GM10847 (cell line): ENCODE measurements around the gene SENP8.

ENCODE experiments used
- POLR2A ChIP-seq: IDR thresholded peaks from 2 replicates; pipeline ENCODE4 v1.6.1; 2011; ENCODE audit not compliant: insufficient read length; ENCODE audit errors: extremely low read depth

Gene SENP8

DNA sequence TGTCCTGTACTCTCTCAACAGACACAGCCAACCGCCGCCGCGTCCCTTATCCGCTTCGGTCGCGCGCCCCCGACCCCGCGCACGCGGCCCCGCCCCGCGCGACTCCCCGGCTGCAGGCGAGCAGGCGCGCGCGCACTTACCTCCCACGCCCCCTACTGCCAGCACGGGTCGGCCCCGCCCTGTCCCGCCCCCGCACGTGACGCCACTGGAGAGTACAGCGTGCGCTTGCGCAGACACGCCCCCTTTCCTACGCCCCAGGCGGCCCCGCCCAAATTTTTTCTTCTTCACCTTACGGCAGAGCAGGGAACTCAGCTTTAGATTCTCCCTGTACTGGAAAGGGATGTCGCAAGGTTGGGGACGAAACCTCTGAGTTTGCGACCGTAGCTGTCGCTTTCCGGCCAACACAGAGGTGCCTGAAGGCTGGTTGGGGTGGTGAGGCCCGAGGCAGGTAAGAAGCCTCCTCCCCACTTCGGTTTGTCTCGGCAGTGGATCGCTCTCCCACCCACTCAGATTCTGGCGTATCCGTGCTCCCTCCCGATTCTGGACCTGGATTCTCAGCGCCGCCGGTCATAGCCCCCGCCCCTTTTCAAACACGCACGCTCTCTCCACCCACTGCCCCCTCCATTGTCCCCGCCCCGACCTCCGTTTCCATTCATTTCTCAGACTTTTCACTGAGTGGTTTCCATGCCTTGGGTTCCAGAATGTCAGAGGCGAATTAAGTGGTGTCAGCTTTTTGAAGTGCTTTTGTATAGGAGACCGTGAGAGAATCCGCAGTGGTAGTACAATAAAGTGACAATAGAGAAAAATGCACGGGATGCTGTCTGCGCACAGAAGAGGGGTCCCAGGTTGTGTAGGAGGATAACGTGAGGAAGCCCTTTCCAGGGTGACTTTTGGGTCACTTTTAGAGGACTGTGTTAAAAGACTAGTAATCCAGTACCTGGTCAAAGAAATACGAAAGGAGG, at the start of gene SENP8, which contains the start of gene MYO9A:
Gene SENP8, plus strand, starts transcription at position 387 of the 962 bp plus-strand sequence. CDS start 21,221 bp downstream, outside the sequence.
Gene MYO9A, minus strand, starts transcription at position 134 of the 962 bp plus-strand sequence. CDS start 71,587 bp downstream, outside the sequence.
- TF ChIP-seq POLR2A, result peak; percentile 78

DNA sequence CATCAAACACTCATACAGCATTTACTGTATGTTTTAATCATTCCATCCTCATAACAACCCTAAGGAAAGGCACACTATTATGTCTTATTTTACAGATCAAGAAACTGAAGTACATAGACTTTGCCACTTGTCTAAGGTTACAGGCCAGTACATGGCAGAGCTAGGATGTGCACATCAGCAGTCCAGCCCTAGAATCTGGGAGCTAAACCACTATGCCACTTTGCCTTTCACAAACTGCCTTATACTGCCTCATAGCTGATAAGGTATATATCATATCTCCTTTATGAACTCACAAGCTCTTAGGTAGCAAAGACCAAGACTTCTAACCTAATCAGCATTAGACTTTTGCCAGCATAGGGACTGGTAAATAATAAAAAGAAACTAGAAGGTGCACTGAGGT, 49.3 kb upstream of the SENP8 start:
- no peak for TF ChIP-seq POLR2A

DNA sequence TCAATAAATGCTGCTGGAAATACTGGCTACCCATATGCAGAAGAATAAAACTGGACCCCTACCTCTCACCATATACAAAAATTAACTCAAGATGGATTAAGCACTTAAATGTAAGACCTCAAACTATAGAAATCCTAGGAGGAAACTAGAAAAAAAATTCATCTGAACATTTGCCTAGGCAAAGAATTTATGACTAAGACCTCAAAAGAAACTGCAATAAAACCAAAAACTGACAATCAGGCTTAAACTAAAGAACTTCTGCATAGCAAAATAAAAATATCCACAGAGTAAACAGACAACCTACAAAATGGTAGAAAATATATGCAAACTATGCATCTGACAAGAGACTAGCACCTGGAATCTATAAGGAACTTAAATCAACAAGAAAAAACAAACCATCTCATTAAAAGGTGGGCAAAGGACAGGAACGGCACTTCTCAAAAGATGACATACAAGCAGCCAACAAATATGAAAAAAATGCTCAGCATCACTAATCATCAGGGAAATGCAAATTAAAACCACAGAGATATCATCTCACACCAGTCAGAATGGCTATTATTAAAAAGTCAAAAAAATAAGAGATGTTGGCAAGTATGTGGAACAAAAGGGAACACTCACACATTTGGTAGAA, 47.3 kb upstream of the SENP8 start:
- TF ChIP-seq POLR2A, result no peak

DNA sequence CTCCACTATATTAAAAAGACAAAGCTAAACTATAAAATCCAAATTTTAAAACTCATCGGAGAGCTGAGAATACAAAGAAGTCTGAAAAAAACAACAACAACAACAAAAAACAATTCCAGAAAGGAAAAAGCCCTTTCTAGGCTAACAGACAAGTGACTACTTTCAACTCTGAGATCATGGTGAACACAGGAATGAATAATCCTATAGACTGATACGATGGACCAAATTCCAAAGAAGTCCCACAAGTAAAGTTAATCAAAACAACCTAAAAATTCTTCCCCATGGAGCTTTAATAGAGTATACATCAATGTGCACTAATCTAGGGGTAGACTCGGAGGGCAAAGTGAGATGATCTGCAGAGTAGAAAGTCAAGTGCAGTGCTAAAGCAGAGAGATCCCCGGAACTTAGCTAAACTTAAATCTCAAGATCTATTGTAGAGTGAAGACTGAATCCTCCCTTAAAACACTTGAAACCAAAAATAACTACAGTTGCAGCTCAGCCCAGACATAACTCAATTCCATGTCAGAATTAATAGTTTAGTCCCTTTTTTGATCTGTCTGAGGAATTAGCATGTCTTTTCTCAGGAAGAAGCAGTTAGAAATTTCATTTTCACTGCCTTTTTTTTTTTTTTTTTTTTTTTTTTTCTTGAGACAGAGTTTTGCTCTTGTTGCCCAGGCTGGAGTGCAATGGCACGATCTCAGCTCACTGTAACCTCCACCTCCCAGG, 43.7 kb upstream of the SENP8 start:
- TF ChIP-seq POLR2A, result no peak

DNA sequence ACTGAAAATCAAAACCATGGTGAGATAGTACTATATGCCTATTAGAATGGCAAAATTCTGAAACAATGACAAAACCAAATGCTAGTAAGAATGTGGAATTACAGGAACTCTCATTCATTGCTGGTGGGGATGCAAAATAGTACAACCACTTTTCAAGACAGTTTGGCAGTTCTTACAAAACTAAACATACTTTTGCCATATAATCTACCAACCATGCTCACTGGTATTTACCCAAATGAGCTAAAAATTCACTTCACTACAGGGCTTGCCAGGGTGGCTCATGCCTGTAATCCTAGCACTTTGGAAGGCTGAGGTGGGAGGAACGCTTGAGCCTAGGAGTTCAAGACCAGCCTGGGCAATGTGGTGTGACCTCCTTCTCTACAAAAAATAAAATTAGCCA, 40.3 kb upstream of the SENP8 start:
- TF ChIP-seq POLR2A, result no peak

DNA sequence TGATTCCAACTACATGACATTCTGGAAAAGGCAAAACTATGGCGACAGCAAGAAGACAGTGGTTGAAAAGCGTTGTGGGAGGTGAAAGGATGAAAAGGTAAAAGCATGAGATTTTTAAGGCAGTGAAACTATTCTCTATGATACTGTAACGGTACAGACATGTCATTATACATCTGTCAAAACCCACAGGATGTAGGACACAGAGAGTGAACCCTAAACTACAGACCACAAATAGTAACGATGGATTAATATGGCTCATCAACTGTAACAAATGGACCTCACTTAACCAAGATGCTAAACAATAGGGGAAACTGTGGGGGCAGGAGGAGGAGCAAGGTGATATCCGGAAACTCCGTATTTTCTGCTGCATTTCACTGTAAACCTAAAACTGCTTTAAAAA, 39.3 kb upstream of the SENP8 start:
- no peak for TF ChIP-seq POLR2A

DNA sequence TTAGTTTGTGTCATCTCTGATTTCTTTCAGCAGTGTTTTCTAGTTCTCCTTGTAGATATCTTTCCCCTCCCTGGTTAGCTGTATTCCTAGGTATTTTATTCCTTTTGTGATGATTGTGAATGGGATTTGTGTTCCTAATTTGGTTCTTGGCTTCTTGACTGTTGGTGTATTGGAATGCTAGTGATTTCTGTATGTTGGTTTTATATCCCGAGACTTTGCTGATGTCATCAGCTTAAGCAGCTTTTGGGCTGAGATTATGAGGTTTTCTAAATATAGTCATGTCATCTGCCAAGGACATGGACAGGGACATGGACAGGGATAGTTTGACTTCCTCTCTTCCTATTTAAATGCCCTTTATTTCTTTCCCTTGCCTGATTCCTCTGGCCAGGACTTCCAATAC, 36.0 kb upstream of the SENP8 start:
- no peak for TF ChIP-seq POLR2A

DNA sequence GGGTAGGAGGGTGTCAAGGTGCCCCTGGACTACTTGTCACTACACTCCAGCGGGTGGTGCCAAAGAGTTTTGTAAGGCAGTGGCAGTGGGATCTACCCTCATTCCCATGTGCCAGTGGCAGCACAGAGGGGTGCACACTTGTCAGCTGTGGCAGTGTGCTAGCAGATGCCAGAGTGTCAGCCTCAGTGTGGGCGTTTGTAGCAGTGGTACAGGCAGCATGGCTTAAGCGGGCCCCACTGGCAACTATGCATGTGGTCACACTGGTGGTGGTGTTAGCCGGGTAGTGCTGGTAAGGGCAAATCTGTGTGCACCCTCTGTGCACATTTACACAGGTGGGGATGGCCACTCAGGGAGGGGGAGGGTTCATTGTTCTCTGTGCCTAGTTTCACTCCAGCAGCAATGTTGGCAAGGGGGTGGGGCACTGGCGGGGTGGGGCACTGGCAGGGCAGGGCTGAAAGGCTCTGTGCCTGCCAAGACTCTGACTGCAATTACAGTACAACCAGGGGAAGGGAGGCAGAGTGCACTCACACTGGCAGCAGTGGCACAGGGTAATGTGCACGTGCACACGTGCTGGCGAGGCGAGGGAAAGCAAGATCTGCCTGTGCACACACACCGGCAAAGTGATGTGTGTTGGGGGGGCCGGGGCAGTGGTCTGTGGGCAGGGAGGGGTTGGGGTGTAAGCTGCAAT, 32.0 kb upstream of the SENP8 start:
- no peak for TF ChIP-seq POLR2A

DNA sequence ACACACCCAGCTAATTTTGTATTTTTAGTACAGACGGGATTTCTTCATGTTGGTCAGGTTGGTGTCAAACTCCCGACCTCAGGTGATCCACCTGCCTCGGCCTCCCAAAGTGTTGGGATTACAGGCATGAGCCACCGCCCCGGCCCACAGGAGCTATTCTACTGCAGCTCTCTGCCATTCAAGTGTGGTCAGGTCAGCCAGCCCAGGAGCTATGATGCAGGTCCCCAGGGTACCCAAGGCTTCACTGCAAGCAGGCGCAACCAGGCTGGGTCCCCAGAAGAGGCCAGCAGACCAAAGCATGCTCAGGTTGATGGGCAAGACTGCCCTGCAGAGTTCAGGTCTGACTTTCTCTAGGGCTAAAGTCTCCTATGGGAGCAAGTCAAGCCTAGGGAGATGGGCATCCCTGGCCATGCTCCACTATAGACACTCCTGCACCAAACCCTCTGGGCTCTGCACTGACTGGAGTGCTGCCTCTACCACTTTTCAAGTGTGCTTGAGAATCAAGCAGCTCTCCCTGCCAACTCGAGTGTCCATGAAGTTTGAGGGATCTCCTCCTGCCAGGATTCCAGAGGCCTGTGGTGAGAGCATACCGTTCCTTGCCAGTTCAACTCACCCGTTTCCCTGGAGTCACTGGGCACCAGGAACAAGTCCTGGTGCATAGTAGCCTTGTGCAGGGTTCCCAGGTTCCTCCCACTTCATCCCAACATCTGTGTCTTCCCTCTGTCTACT, 31.1 kb upstream of the SENP8 start:
- no peak for TF ChIP-seq POLR2A

DNA sequence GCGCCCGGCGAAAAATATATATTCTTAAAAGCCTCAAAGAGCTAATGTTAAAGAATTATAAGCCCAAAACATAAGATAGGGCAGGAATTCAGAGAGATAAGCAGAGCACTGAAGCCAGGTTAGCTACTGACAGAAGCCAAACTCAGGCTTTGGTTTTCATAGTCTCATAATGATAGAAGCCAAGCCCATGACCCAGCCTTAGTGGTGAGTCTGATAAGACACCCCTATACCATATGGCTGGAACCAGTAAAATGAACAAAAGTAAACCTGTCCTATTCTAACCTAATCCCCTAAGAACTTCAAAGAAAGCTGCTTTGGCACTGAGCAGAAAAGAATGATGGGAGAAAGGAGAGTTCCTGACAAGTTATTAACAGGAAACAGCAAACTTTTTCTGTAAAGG, 26.2 kb upstream of the SENP8 start:
- no peak for TF ChIP-seq POLR2A

DNA sequence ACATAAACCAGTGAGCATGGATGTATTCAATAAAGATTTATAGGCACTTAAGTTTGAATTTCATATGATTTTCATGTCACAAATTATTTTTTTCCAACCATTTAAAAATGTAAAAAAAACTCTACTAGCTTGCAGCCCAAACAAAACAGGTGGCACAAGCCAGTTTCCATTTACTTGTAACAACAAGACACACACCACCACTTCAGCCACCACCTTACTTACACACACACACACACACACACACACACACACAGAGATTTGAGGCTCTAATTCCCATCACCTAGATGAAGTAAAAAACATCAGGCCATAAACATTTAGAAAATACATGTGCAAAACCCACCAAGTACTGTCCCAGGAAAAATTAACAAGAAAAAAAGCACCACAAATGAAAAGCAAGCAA, 25.5 kb upstream of the SENP8 start:
- TF ChIP-seq POLR2A, result no peak

DNA sequence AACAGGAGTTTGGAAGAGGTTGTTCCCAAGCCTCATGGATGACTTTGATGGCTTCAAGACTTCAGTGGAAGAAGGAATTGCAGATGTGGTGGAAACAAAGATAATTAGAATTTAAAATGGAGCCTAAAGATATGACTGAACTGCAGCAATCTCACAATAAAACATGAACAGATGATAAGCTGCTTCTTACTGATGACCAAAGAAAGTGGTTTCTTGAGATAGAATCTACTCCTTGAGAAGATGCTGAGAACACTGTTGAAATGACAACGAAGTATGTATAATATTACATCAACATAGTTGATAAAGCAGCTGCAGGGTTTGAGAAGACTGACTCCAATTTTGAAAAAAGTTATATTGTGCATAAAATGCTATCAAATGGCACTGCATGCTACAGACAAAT, 21.4 kb upstream of the SENP8 start:
- TF ChIP-seq POLR2A, result no peak

DNA sequence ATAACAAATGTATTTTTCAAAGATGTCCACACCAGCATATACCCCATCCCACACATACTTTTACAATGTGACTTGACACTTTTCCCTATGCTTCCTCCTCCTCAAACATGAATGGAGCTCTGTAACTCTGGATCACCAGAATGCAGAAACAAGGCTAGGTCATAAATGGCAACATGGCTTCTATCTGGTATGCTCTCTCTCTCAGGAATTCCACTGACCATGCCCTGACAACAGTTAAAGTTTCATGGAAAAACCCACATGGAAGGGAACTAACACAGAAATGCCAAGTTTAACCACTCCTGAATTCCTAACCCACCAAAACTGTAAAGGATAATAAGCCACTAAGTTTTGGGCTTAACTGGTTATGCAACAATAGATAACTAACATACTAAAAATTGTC, 20.2 kb upstream of the SENP8 start:
- no peak for TF ChIP-seq POLR2A

DNA sequence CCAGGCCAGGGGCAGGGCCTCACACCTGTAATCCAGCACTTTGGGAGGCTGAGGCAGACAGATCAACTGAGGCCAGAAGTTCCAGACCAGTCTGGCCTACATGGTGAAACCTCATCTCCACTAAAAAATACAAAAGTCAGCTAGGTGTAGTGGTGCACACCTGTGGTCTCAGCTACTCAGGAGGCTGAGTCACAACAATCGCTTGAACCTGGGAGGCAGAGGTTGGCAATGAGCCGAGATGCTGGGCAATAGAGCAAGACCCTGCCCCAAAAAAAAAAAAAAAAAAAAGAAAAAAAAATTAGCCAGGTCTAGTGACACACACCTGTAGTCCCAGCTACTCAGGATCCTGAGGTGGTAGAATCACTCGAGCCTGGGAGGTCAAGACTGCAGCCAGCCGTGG, 19.0 kb upstream of the SENP8 start:
- no peak for TF ChIP-seq POLR2A
